Measurements from ENCODE around the gene SUSD4. TPM values are rescaled to one million over a fixed set of nuclear protein-coding genes. Genes with fewer than 3 reads are reported as not detected.

The SUSD4 gene
- total and polyA plus RNA-seq, 2 donors (not counting 3 experiments of a cell fraction or from before 2014, with no cell fraction given), result not detected

GRCh38 chr1:223234534-223234933 lies 129.4 kb downstream of the SUSD4 start:
- Histone ChIP-seq H3K27me3 (ENCODE audit: control insufficient read depth in 2 of 2, insufficient read depth in 2 of 2, low read length in 2 of 2) (no peaks in the 10 kb centered on the region), H3K27ac (ENCODE audit: insufficient read depth, low read depth, low read length) (no peak overlapping the region), H3K4me3 (replicated peaks in 1 of 3; ENCODE audit: insufficient read depth in 1 of 3, low read depth in 1 of 3, low read length in 3 of 3) (no peak overlapping the region), H3K4me1 (ENCODE audit: control insufficient read depth, extremely low read depth, insufficient read depth, low read length) (peaks cover 13% of the 10 kb centered on the region), H3K36me3 (ENCODE audit: control insufficient read depth in 2 of 2, extremely low read depth in 1 of 2, insufficient read depth in 2 of 2, low read length in 2 of 2) (no peaks in the 10 kb centered on the region), H3K4me2 (ENCODE audit: insufficient read depth, low read length) (no peak overlapping the region), H3K79me2 (ENCODE audit: control insufficient read depth, insufficient read depth, low read length) (no peaks in the 10 kb centered on the region), H3K9me3 (replicated peaks; ENCODE audit: control insufficient read depth, insufficient read depth, low read length) (no peaks in the 10 kb centered on the region), H2AFZ (ENCODE audit: low read depth, low read length) (no peak overlapping the region), H3K9ac (replicated peaks; ENCODE audit: extremely low read depth, insufficient read depth, low read length) (no peak overlapping the region), H3K9me1 (replicated peaks; ENCODE audit: control insufficient read depth, extremely low read depth, insufficient read depth, low read length) (no peaks in the 10 kb centered on the region), H4K20me1 (replicated peaks; ENCODE audit: control insufficient read depth, extremely low read depth, insufficient read depth, low read length) (no peaks in the 10 kb centered on the region)
- FAIRE-seq, result no peak
- no TSS peak for BruUV-seq (replicated peaks)
- dilution Hi-C loops (cut with MboI; ENCODE audit: extremely low pct_ligation_motif_present, low sequenced_read_pairs) (no loop called here), intact Hi-C loops (cut with micrococcal nuclease) (loop anchor here (5.0 to 10.0 kb wide), 3 partner anchors 102 to 440 kb away; no protein-coding TSS in a partner anchor)
- DNase-seq (ENCODE audit: low read depth, low spot score), result no peak
- POLR2A ChIA-PET, result no interaction called here
- TF ChIP-seq MYC (IDR thresholded peaks at IDR 0.05; ENCODE audit: low read depth, low read length) (no peak), CTCF (IDR thresholded peaks at IDR 0.05; ENCODE audit: extremely low read depth in 1 of 2, insufficient read depth in 1 of 2, low read depth in 1 of 2, low read length in 2 of 2) (no peak), POLR2A (IDR thresholded peaks at IDR 0.05; ENCODE audit: low read depth, low read length) (no peak), GATA2 (IDR thresholded peaks at IDR 0.05; ENCODE audit: insufficient read depth, insufficient read length, low read depth, low read length) (no peak), MAX (IDR thresholded peaks at IDR 0.05; ENCODE audit: insufficient read depth, insufficient read length) (no peak), JUN (IDR thresholded peaks at IDR 0.05; ENCODE audit: borderline replicate concordance, insufficient read depth, insufficient read length, low read depth) (no peak), FOS (IDR thresholded peaks at IDR 0.05; ENCODE audit: borderline replicate concordance, insufficient read depth, low read length) (no peak), EZH2 (IDR thresholded peaks at IDR 0.05; ENCODE audit: borderline replicate concordance, low read depth, low read length, severe bottlenecking) (no peak), POLR2AphosphoS5 (IDR thresholded peaks at IDR 0.05; ENCODE audit: insufficient read depth, low read depth, low read length) (no peak)
- CTCF ChIA-PET, result no interaction called here
